NCI-H524 (cell line): ENCODE data around the gene VWA7.
A peak's percentile ranks its signal among the peaks of the same experiment; 100 is the strongest.

Experiments used
- DNase-seq, 2 experiments: peaks; one replicate each; lab custom pipeline; 2025; lab: John Stamatoyannopoulos, UW

Gene VWA7

GRCh38 chr6:31752739-31753319, 24.3 kb downstream of the VWA7 start:
- no peak for DNase-seq

GRCh38 chr6:31750411-31751022, 26.6 kb downstream of the VWA7 start:
- DNase-seq: no peak

DNA sequence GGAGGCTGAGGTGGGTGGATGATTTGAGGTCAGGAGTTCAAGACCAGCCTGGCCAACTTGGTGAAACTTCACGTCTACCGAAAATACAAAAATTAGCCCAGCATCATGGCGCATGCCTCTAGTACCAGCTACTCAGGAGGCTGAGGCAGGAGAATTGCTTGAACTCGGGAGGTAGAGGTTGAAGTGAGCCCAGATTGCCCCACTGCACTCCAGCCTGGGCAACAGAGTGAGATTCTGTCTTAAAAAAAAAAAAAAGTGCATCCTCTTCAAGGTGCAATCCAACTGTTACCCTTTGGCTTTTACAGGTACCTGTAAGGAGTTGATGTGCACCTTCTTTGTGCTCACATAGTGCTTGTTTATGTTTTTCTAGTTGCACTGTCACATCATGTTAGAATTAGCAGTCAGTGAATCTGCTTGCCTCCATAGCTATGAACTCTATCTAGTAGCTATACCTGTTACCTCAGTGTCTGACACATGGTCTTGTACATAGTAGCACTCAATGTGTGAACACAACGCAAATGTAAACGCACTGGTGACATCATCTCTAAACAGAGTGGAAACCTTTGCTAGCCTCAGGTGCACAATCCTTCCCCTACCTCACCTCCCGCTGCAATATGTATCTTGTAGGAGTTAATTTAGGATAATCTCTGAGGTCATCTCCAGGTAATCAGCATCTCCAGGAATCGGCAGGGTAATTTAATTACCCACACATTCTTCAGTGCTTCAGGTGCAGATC, 27.7 kb downstream of the VWA7 start:
- DNase-seq: no peak

GRCh38 chr6:31744422-31744821, 32.7 kb downstream of the VWA7 start:
- peak in 1 of 2 experiments; percentile 57 for DNase-seq

DNA sequence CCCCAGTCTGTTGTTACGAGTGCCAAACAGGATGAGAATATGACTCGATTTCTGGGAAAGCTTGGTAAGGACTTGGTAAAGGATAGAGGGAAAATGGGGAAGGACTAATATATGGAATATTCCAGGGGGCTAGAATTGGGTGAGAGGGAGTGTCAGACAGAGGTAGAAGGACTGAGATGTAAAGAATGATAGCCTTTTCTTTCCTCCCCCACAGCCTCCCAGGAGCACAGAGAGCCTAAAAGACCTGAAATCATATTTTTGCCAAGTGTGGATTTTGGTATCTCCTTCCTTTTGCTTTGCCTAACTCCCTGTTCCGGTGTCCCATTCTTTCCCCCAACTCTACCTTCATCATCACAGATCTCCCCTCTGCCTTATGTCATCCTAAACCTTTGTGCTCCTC, 34.2 kb downstream of the VWA7 start:
- no peak for DNase-seq

DNA sequence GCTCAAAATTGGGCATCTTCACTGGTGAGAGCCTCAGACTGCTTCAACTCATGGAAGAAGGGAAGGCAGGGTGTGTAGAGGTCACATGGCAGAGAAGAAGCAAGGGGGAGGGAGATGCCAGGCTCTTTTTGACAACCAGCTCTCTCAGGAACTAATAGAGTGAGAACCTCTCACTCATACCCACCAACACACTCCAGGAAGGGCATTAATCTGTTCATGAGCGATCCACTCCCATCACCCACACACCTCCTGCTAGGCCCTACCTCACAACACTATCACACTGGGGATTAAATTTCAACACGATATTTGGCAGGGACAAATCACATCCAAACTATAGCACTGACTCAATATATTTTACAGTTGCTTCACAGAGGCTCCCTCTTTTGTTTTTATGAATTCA, 35.3 kb downstream of the VWA7 start:
- DNase-seq: no peak

DNA sequence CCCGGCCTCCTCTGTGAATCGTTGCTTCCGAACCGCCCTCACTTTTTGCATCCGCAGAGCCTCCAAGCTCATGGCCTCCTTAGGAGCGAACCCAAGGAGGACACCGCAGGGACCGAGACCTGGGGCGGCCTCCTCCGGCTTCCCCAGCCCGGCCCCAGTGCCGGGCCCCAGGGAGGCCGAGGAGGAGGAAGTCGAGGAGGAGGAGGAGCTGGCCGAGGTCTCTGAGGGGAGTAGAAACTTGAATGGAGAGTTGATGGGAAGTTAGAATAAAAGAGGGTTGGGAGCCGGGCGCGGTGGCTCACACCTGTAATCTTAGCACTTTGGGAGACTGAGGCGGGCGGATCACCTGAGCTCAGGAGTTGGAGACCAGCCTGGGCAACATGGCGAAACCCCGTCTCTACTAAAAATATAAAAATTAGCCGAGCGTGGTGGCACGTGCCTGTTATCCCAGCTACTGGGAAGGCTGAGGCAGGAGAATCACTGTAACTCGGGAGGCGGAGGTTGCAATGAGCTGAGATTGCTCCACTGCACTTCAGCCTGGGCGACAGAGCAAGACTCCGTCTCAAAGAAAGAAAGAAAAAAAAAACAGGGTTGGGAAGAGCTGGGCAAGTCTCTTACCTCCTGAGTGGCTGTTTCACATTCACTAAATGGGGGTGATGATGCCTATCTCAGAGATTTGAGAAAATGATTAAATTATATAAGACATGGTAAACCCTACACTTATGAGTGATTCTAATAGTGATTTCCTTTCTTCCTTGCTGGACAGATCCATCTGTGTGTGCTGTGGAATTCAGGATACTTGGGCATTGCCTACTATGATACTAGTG, 36.5 kb downstream of the VWA7 start:
- no peak for DNase-seq

GRCh38 chr6:31739639-31740396, 37.3 kb downstream of the VWA7 start, which contains the start of gene MSH5:
MSH5 (plus strand) TSS chr6:31740005; CDS start chr6:31740467, 462 bp downstream.
- DNase-seq: peak; percentile 89 to 95

- DNase-seq: no peak
These were observed 38.8 kb downstream of the VWA7 start for GRCh38 chr6:31737991-31738979.

- no peak for DNase-seq
These were observed 39.7 kb downstream of the VWA7 start for GRCh38 chr6:31737315-31737990.

GRCh38 chr6:31736768-31737314, 40.3 kb downstream of the VWA7 start:
- DNase-seq: no peak

GRCh38 chr6:31736021-31736767, 40.9 kb downstream of the VWA7 start, which contains the start of gene CLIC1:
CLIC1 (minus strand) TSS chr6:31736530; CDS start chr6:31736300, 230 bp downstream.
- DNase-seq: no peak

GRCh38 chr6:31734821-31735406, 42.2 kb downstream of the VWA7 start:
- DNase-seq: no peak

DNA sequence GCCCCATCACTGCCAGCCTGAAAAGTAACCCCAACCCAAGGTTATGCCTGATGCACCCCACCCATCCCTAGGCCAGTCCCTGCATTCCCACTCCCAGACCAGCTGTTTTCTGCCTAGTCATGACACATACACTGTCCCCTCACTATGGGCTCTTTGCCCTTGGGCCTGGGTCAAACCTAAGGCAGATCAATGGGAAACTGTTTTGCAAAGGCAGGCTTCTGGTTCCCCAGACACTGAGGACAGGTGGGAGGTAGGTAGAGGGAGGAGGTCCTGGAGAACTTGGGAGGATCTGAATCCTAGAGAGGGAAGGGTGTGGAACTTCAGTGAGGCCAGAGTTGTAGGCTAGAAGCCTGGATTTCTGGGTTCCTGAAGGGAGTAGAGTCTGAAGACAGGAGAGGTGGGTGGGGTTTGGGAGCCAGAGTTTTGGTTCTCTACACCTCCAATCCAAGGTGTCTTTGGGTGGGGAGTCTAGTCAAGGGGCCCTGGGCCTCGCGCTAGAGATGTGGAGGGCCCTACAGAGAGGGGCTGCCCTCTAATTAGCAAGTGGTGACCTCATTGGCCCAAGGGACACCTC, 42.8 kb downstream of the VWA7 start:
- DNase-seq: no peak

GRCh38 chr6:31733734-31734133, 43.4 kb downstream of the VWA7 start:
- no peak for DNase-seq

DNA sequence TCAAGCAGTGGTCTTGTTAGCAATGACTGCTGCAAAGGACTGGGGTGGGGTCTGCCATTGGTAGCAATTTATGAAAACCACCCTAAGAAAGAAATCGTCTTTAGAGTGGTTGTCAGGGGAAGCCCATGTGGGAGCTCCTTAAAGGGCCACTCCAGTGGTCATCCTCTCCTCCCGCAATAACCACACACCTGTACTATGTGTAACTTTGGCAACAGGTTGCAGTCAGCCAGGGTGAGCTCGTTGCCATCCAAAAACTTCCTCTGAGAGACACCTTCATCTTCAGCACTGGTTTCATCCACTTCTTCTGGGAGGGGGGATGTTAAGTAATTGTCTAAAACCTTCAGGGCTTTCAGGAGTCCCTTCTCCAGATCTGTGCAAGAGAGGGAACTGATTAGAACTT, 45.1 kb downstream of the VWA7 start:
- DNase-seq: no peak

DNA sequence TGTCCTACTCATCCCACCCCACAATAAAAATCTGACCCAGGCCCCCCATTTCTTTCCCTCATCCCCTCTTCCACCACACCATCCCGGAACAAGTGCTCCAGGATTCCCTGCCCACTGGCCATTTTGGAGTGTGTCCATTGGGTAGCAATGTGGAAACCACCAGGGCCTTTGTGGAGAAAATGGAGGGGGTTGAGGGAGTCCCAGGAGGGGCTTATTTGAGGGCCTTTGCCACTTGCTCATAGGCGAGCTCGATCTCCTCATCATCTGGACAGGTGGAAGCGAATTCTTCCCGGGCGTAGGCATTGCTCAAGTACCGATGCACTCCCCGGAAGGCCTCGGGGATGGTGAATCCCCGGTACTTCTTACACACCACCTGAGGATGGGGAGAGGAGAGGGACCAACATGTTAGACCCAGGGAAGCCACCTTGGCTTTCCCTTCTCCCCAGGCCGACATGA, 46.5 kb downstream of the VWA7 start:
- DNase-seq: no peak
